HG03108 (cell line): ENCODE data around the gene NES.
"Not testable (repeated sequence)": the region's sequence is repeated elsewhere in the genome, so short reads cannot be mapped to it uniquely, and the experiment has no call there.

Experiments used
- ATAC-seq: cut with Tn5 transposase; IDR thresholded peaks from one replicate; pipeline ENCODE4 v1.9.1; 2021; ENCODE audit warnings: moderate library complexity; ENCODE audit not compliant: unreplicated experiment

Gene NES

DNA sequence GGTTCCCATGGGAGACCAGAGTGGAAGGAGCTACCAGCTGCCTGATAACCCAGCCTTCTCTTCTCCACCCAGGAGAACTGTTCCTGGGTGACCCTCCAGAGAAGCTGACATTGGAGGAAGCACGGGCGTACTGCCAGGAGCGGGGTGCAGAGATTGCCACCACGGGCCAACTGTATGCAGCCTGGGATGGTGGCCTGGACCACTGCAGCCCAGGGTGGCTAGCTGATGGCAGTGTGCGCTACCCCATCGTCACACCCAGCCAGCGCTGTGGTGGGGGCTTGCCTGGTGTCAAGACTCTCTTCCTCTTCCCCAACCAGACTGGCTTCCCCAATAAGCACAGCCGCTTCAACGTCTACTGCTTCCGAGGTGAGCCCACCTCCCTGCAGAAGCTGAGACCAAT, 28.7 kb downstream of the NES start:
- ATAC-seq: no peak

DNA sequence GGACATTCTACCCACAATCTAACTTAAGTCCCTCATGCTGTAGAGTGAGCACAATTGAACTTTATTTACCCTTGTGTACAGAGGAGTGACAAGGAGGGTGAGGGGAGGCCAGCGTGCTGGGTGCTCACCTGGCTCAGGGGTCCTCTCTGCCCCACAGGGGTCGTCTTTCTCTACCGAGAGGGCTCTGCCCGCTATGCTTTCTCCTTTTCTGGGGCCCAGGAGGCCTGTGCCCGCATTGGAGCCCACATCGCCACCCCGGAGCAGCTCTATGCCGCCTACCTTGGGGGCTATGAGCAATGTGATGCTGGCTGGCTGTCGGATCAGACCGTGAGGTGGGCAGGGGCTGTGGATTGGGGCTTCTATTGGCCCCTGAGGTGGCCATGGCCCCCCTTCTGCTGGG, 29.9 kb downstream of the NES start:
- no peak for ATAC-seq

DNA sequence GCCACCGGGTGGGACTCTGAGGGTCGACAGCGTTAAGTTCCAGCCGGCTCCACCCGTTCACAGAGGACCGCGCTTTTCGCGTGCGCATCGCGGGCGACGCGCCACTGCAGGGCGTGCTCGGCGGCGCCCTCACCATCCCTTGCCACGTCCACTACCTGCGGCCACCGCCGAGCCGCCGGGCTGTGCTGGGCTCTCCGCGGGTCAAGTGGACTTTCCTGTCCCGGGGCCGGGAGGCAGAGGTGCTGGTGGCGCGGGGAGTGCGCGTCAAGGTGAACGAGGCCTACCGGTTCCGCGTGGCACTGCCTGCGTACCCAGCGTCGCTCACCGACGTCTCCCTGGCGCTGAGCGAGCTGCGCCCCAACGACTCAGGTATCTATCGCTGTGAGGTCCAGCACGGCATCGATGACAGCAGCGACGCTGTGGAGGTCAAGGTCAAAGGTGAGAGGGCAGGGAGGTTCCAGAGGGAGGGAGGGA, 30.4 kb downstream of the NES start:
- no peak for ATAC-seq

DNA sequence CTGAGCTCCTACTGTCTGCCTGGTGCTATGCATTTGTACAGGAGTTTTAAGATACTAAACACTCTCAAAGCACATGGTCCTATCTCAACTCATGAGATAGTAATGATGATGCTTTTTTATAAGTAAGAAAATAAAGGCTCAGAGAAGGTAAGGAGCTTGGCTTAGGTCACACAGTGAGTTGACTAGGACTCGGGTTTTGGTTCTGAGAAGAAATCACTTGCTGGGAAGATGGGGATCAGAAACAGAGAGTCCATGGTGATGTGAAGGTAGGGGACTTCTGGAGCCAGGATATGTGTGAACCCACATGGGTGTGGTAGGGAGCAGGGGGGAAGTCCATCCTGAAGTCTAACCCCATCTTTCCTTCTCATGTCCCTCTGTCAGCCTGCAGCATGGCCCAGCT, 31.5 kb downstream of the NES start:
- ATAC-seq: no peak

DNA sequence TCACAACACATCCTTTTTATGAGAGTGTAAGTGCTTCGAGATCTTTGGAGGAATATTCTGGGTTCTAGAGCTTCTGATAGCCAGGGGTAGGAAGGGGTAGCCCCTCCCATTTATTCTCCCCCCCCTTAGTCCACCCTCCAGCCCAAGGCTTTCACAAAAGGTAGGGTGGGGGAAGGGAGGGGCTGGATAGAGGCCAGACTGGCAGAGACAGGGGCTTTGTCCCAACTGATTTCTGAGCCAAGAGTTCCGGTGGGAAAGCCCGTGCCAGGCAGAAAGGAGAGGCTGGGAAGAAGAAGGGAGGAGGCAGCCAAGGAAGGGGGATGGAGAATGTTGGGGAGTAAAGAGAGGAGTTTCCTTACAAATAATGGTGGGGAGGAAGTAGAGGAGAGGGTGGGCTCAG, 32.2 kb downstream of the NES start:
- ATAC-seq: no peak

DNA sequence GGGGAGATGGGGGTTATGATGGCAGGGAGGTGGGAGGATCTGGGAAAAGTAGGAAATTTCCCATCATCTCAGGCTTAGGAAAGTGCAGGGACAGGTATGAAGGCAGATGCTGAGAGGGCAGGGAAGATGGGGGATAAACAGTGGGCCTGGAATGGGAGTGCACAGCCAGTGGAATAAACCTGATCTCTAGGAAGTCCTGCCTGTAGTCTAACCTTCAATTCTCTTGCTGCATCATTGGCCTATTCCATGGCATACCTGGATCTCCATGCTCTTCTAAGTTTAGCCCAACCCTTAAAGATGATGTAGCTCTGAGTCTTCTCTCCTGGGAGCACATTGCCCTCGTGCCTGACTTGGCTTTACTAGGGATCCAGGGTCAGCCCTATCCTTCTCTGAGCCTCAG, 32.6 kb downstream of the NES start:
- no peak for ATAC-seq

DNA sequence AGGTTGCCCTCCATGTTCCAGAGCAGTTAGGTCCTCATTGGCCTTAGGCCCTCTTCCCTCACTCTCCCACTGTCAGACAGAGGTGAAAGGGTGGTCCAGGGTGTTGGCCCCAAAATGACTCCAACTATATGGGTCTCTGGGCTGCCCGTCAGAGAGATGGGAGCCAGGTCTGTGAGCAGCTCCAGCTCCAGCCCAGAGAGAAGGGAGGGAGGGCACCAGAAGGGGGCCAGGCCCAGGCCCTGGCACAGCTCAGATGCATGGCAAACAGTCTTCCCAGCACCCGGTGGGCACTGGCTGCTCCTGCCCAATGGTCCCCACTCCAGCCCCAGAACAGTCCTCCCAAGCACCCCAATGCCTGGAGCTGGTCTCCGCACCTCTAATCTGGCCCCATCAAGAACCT, 33.1 kb downstream of the NES start:
- ATAC-seq: no peak

DNA sequence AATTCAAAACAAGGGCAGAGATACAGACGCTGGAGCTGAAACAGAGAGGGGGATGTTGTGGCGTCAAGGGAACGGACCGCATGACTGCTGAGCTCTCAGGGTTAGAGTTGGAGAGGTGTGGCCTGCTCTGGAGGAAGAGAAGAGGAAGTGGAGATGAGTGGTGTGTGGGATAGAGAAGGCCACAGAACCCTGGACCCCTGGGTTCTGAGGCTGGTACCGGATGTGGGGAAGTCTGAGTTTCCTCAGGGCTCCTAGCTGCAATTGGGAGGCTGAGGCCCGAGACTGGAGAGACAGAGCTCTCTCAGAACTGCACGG, 33.5 kb downstream of the NES start:
- ATAC-seq: no peak

DNA sequence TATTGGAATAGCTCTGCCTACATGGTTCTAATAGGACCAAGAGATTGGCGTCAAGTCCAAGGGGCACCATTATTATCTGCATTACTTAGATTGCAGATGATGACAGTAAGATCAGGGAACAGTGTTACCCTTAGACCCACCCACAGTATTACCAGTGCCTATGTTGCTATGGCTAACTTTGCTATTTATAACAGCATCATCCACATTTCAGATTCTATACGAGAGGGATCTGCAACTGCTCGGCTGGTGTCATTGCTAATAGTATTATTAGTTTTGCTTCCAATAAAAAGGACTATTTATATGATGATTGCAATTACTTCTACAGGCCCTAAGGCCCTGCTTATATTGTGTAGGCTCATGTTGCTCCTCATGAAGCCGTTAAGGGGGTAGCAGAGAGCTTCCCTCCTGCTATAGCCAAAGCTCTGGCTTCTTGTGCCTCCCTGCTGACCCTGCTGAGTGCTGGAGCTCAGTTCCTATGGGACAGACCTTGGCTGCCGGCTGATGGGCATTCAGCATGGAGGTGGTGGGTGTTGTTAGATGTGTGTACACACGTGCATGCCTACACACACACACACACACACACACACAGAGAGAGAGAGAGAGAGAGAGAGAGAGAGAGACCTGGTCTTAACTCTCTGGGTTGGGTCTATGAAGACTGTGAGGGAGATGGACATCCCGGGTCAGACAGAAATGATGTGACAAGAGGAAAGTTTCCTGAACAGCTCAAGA, 34.0 kb downstream of the NES start:
- ATAC-seq: no peak

DNA sequence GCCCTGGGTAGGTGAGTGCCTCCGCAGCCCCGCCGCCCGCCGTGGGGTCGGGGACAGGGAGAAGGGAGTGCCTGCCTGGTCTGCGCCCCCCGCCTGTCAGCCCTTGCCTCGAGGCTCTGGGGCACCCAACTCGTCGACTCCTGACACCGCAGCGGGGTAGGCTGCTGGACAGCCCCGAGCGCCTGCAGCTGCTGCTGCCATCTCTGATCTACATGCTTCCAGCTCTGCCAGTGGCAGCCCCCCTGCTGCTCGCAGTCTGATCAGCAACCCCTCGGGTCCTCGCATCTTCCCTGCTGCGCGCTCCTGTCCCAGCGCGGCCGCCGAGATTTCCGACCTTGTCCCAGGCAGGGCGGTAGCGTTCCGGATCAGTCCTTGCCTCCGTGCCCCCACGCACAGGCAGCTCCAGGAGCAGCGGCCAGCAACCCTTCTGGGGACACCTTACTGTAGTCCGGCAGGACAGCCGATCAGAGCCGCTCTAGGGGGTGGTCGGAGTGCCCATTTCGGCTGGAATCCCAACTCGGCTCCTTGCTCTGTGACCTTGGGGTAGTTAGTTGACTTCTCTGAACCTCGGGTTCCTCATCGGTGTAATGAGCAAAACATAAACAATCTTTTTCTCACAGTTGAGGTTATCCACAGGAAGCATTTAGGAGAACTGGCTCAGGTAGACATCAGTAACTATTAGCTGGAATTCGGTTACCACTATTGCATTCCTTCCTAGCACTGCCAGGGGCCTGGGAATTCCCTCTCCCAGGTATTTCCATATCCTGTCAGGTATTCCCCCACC, 34.8 kb downstream of the NES start:
- ATAC-seq: no peak

DNA sequence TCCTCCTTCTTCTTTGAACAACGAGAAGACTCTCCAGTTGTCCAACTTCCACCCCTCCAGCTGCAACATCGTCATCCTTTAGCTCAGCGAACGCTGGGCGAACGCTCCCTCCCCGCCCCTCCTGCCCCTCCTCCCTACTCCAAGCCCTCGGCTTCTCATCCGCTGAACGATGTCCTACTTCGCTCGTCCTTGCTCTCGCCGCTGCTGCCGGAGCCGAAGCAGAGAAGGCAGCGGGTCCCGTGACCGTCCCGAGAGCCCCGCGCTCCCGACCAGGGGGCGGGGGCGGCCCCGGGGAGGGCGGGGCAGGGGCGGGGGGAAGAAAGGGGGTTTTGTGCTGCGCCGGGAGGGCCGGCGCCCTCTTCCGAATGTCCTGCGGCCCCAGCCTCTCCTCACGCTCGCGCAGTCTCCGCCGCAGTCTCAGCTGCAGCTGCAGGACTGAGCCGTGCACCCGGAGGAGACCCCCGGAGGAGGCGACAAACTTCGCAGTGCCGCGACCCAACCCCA, 35.4 kb downstream of the NES start, which contains the start of gene BCAN:
BCAN (plus strand) TSS at position 357 of the 504 bp plus-strand sequence. CDS start 3,938 bp downstream, outside the sequence.
- ATAC-seq: no peak

DNA sequence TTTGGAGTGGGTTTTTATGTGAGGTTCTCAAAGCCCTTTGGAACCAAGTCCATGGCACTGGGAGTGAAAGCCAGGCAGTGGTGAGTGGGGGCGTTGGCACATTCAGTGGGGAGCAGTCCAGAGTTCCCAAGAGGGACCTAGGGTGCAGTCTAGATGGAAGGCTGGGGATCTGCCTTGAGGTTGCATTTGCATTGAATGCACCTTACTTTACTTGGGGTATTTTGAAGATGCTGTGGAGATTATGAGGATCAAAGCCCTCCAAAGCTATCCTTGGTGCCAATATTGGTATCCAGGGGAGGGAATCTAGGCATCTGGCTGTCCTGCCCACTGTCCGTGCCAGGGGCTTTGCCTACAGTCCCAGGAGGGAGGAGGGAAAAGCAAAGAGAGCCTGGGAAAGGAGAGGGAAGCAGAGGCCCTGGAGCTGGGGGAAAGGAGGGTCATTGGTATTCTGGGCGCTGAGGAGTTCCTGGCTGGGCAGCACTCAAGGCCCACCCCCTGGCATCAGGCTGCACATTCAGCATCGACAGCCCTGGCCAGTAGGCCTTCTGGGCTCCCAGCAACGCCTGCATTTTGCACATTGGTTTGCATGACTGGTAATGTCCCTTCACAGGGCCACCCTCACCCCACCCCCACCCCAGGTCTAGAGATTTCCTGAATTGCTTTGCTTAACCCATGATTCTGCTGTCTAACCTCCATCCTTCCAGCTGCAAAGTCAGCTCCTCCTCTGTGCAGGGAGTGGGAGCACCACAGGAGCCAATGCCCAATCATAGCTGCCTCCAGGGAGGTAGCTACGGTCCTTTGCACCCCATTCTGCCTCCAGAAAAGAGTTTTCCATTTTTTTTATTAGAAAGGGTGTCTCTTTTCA, 36.1 kb downstream of the NES start:
- ATAC-seq: no peak

DNA sequence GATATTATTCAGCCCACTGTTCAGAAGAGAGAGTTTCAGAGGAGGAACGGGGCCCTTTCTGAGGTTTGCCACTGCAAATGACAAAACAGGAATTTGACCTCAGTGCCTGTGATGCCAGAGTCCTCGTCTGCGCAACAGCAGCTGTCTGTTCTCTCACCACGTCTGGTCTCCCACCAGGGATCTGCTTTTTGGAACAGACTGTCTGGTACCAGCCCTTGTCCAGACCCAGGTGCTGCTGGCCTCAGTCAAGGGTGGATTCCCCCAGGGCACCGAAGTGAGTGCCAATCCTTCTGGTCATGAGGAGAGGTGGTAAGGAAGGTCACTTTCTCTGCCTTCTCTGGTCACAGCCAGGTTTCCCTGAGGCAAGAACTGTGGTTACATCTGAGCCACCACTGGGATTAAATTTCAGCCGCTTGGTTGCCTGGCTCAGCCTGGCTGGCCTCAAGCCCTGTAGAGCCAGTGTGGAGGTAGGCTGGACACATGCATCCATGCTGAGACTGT, 37.6 kb downstream of the NES start:
- no peak for ATAC-seq

DNA sequence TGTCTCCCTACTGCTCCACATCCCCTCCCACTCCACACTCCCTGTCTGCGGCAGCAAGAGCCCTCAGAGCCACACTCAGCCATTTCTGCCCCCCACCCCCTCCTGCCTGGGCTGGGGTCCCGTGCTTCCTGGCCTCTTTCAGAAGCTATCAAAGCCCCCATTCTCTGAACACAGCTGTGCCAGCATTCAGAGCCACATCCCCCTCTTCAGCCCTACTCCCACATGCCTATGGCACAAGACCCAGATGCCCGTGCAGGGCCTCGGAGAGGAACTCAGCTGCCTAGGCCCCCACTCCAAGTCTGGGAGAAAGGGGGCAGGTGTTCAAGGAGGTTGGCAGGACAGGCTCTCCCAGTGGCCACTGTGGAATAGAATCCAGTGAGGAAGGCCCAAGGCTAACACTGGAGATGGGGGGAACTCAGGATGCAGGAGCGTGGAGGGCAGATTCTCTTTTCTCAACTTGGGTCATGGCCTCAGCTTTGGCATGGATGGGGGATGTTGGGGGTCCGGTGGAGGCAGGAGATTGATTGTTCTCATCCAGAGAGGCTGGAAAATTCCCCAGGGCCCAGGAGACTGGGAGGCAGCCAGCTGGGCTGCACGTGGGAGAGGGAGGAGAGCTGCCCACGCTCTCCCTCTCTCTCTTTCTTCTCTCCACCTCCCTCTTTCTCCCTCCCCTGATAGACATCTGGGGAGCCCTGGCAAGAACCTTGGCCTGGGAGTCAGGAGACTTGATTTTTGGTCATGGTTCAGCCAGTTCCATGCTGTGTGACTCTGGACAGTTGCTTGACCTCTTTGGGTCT, 38.8 kb downstream of the NES start:
- no peak for ATAC-seq

DNA sequence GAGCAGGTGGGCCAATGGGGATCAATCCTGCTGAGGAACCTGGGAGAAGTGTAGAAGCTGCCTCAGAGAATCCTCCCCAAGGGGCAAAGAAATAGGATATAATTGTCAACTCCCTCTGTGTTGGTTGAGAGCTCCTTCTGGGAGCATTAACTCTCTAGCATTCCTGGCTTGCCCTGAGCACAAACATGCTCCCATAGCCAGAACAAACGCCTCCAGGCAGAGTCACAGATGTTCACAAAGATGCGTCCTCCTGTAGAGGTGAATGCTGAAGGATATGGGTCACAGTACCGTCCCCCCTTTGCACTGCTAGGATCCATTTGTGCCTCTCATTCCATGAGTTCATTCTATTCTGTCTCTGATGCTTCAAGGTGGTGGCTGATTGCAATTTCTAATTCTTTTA, 44.9 kb downstream of the NES start:
- ATAC-seq: no peak

DNA sequence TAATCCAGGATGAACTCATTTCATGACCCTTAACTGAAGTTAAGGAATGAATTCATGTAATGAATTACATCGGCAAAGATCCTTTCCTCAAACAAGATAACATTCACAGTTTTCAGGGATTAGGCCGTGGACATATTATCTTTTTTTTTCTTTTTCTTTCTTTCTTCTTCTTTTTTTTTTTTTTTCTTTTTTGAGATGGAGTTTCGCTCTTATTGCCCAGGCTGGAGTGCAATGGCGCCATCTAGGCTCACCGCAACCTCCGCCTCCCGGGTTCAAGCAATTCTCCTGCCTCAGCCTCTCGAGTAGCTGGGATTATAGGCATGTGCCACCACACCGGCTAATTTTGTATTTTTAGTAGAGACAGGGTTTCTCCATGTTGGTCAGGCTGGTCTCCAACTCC, 46.1 kb downstream of the NES start:
- ATAC-seq: not testable (repeated sequence)

DNA sequence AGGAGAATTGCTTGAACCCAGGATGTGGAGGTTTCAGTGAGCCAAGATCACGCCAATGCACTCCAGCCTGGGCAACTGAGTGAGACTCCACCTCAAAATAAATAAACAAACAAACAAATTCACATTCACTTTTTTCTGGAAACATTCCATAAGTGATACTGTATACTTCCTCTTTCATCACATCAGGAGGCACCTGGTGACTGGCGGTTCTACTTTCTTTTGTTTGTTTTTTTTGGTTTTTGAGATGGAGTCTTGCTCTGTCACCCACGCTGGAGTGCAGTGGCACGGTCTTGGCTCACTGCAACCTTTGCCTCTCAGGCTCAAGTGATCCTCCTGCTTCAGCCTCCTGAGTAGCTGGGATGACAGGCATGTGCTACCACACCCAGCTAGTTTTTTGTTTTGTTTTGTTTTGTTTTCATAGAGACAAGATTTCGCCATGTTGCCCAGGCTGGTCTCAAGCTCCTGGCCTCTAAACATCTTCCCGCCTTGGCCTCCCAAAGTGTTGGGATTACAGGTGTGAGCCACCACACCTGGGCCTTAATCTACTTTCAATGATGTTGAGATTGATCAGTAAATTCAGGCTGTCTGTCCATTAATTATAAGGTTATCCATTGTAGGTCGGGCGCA, 47.3 kb downstream of the NES start:
- no peak for ATAC-seq

DNA sequence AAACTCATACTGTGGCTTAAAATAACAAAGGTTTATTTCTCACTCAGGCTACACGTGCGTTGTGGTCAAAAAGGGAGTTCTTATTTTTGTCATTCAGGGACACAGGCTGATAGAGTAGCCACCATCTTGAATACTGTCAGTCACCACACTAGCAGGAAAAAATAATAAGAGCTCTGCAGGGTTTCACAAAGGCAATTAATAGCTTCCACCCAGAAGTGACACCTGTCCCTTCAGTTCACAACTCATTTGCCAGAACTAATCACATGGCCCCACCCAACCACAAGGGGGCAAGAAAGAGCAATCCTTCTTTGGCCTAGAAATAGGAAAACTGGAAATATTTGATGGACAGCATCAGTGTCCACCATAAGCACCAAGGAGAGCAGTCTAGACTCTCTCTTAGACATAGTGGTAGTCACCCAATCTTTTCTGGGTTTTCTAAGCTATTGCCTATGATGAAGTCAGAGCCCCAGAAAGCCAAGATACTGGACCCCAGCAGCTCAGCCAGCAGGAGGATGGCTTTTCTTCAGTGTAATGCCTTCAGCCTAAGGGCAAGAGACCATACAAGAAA, 49.8 kb downstream of the NES start:
- no peak for ATAC-seq

DNA sequence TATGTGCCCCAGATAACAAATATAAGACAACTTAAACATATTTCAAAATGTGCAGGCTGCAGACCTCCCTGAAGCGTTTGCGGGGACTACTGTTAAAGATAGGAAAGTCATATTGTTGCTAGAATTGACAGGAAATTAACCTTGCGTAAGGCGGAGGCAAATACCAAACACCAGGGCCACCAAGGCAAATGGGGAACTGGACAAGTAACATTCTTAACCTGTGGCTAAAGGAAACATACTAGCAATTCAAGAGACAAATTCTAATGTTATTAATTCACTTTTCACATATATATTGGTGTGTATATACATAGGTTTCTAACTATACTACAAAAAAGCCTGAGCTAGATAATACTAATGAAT, 51.1 kb downstream of the NES start:
- ATAC-seq: no peak
